GM21786 (cell line): ENCODE data around the gene NCK2.
"Not testable (repeated sequence)": the region's sequence is repeated elsewhere in the genome, so short reads cannot be mapped to it uniquely, and the experiment has no call there.

ENCODE experiments used
- ATAC-seq: cut with Tn5 transposase; IDR thresholded peaks from one replicate; pipeline ENCODE4 v1.9.1; 2021; ENCODE audit not compliant: unreplicated experiment

NCK2 gene

DNA sequence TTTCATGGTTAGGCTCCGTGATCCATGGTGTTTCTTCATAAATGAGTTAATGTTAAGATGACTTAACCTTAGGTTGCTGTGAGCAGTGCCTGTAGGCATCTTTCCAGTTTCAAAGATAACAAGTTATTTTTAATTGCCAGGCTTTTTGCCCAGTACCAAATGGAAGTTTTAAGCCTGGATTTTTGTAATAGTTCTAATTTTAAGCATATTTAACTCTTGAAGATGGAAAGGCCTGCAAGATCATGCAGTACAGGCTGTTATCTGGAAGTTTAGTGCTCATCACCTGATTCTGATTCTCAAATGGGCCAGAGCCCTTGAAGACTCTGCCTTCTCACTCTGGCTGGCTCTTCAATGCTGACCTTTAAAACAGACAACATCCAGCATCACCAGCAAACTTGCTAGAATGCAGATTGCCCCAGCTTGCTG is 141.3 kb downstream of the NCK2 start:
- ATAC-seq: no peak

DNA sequence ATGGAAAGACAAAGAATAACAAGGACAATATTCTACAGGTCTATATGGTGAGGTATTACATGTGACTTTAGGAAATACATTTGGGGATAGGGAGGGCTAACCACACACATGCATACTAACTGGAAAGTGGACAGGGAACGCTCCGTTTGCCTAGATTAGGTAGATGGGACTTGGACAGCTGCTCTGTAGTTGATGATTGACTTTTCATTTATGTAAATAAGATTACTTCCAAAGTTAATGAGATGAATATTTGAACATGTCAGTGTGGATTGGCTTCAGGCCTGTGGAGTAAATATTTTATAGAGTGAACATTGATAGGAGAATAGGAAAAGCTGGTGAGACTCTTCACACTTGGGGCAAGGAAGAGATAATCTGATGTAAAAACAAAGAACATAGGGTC is 142.0 kb downstream of the NCK2 start:
- ATAC-seq: no peak

DNA sequence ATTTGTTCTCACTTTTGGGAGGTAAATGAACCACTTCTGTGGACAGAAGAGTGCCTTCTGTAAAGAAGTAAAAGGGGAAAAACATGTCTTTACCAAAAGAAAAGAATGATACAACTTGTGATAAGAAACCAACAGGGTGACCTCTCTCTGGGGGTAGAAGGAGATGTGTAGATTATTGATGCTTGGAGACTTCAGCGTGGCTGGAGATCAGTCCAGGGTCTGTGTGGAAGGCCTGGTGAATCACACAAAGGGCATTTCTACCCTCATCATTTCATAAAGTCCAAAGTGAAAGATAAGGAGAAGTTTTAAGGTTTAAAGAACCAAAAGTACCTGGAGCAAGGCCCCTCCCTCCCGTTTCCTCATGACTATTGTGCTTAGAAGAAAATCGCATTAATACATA is 142.5 kb downstream of the NCK2 start:
- no peak for ATAC-seq

DNA sequence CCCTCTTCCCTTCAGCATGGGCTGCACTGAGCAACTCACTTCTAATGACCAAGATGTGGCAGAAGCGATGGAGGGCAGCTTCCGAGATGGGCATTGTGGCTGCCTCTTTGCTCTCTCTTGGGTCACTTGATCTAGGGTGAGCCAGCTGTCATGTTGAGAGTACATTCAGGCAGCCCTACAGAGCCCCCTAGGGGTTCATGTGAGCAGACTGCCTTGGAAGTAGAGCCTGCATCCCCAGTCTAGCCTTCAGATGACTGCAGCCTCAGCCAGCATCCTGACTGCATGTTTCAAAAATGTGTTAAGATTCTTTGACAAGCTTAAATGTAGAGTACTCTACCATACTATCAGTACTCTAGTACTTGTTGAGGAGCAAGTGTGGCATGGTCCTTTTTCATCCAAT is 143.9 kb downstream of the NCK2 start:
- ATAC-seq: no peak

DNA sequence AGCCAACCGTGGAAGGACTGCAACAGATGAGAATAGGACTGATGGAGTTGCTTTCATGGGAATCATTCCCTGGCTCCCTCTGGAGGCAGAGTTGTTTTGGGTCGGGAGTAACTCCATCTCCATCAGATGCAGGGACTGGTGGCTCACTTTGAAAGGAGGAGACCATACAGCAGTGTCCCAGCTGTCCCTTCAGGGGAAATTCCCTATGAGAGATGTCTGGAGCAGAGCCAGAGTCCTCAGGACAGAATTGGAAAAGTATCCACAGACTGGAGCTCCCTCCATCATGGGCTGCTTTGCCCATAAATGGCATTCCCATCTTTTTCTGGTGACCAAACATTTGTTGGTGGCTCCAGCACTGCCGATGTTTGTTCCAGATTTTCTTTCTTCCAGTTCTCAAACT is 144.3 kb downstream of the NCK2 start:
- no peak for ATAC-seq

DNA sequence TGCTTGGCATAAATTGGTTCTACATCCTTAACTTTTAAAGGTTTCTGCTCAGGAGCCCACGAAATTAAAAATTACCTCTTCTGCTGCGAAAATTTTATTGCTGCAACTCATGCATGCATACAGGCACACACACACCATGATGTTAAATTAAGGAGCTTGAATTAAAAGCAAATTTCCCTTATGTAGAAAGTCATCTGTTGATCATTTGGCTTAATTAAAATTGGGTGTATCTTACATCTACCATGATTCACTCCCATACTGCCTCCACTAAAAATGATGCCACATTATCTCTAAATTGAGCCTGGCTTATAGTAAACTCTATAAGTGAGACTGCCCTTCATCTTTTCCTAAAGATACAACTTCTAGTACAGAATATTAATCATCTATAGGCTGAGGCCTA is 145.4 kb downstream of the NCK2 start:
- ATAC-seq: no peak

DNA sequence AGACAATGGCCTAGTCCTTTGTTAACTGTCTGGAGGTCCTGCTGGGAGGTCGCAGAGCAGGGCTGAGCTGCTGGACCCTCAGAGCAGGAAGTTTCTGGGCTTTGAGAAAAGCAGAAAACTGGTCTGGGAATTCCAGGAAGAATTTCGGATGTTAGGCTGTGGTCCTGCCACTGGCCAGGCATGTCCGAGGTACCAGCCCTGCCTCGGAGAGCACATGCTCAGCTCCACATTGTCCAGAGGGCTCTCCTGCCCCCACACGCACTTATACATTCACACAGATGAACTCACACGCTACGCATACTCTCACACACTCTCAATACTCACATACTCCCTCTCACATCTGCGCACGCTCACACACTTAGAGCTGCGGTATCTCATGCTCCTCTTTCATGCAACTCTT is 146.1 kb downstream of the NCK2 start:
- ATAC-seq: no peak

DNA sequence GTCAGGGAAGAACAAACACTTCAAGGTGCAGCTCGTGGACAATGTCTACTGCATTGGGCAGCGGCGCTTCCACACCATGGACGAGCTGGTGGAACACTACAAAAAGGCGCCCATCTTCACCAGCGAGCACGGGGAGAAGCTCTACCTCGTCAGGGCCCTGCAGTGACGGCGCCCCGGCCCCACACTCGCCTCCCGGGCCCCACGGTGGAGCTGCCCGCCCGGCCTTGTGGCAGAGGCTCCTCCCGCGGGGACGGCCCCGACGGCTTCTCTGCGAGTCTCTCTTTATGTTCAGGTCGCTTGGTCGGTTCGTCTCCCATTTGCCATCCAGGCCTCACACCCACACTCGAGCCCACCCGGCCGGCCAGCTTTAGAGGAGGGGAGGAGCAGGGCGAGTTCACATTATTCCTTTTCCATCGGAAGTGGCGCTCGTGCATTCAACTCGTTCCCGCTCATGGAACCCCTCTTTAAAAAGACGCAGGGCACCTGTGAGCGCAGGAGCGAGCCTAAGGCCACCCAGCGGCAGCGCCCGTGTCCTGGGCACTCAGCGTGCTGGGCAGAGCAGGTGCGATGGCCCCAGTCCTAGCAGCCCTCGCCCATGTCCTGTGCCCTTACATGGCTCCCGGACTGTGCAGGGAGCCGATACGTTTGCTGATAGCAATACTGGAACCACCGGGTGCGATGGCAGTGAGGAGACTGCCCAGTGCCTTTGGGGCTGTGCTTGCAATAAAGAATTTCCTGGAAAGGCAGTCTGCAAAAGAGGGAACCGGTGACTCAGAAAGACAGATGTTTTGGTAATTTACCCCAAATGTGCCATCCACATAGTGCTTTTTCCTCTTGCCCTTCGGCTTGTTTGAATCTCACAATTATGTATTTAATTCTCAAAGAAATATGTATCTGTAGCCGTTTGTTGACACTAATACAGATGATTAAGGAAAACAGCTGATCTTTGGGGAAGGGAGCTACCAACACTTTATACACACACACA is 148.6 kb downstream of the NCK2 start:
- no peak for ATAC-seq

DNA sequence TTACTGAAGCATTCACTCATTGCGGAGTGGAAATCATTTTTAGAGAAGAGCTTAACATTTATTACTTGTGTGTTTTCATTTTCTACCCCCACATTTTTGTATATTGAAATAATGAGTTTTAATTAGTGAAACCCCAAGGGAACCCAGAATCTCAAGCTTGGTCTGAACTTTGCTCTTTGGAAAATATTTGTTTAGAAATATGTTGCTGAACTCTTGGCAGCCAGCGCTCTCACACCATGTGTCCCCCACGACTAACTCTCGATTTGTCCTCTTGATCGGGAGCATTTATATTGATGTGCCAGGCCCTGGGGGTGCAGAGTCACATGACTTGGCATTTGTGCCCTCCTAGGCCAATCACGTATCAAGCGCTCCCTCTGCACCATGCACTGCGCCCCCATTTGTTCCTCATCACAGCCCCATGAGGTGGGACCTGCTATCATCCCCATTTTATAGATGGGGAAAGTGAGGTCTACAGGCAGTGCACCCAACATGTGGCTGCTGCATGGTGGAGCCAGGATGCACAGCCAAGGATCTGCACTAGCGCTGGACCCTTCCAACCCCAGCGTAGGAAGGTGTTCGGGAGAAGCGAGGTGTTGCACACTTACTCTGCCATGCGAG is 149.7 kb downstream of the NCK2 start:
- no peak for ATAC-seq

DNA sequence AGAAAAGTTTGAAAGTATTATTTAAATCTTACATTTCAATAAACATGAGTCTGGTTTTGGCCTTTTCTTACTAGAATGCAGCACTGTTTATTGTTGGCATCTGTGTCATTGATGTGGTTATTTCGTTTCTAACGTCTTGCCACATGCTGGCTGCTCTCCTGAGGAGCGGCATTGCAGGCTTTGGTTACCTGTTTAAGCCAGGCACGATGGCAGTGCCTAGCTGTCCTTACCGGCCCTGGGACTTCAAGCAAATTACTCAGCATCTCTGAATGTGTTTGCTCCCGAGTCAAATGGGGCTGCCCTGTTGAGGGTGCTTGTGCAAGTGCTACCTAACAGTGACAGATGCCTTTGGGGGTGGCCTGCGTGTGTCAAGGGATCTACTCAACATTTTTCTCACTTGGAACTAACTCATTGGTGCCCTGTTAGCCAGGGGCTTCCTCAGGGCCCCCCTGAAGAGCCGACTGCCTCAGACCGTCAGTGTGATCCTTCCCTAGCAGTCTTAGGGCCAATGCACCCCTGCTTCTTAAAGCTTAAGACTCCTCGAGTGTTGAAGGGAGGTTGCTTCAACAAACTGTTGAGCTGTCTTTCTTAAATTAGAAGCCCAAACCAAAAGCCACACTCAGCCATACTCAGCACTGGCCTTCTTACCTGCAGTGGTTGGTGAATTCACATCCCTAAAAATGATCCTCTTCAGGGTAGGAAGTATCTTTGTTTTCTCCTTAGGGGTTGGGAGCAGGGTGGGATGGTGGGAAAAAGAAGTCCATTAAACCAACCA is 151.5 kb downstream of the NCK2 start:
- ATAC-seq: no peak

DNA sequence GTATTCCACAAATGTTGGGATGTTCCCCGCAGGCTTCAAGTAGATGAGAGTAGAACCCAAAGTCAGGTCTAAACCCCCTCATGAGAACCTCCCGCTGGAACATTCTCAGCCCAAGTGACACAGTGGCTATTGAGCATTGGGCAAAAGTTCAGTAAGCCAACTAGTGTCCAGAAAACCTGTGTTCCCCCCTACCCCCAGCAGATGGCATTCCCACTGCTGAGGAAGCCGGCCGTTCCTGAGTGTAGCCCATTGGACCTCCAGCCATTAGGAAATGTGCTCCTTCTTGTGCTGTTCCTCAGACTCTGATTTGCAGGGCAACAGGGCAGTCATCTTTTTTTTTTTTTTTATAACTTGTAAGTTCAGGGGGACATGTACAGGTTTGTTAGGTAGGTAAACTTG is 152.1 kb downstream of the NCK2 start:
- no peak for ATAC-seq

DNA sequence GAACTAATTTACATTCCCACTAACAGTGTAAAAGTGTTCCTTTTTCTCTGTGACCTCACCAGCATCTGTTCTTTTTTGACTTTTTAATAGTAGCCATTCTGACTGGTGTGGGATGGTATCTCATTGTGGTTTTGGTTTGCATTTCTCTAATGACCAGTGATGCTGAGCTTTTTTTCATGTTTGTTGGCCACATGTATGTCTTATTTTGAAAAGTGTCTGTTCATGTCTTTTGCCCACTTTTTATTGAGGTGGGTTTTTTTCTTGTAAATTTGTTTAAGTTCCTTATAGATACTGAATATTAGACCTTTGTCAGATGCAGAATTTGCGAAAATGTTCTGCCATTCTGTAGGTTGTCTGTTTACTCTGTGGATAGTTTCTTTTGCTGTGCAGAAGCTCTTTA is 153.0 kb downstream of the NCK2 start:
- not testable (repeated sequence) for ATAC-seq

DNA sequence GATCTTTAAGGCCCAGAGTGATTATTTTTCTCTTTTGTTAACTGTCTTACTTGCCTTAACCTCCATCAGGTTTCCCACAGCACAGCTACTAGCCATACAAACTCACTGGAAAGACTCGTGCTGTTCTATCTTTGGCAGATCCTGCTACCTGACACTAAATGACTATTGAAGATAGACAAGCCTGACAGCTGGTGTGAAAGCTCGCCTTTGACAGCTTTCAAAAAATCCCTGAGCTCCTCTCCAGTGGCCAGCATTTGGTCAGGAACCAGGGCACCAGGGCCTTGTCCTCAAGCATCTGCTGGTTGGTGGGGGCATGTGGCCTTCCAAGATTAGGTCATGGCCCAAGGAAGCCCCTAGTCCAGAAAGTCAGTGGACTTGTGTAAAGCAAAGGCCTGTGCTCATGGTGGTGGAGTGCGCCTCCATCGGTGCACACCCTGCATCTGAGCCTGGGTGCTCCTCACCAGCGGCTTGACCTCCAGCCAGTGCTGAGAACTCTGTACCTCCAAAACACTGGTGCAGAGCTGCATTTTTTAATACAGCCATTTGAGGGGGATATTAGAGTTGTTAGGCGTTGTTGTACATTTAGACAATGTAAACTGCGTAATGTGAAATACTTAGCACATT is 158.5 kb downstream of the NCK2 start:
- ATAC-seq: no peak

DNA sequence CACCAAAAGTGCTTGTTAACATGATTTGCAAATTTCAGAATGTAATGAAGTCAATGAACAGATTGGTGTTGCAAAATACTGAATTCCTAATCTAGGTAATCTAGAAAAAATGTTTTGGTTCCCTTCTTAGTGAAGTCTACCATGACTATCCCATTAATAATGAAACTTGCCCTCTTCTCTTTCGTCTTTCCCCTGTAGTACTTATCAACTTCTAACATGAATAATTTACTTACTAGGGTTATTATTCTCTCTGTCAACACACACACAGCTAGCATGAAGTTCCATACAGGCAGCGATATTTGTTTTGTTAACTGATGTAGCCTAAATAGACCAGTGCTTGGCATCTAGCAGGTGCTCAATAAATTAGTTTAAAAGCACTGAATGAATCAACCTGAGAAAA is 160.2 kb downstream of the NCK2 start:
- ATAC-seq: peak; percentile 98

DNA sequence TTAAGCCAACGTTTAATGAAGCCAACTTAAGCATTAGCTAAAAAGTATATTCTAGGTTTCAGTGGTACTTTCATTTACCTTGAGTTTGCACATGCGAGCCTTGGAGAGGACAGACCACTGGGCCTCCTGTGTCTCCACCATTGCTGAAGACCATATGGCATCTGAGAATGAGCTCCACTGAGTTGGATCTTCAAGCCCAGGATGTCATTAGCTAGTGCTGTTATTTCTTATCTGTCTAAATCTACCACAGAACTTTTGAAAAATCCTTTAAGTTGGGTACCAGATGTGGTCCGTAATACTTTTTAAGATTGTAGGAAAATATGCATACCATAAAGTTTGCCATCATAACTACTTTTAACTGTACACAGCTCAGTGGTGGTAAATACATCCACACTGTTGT is 161.8 kb downstream of the NCK2 start:
- ATAC-seq: no peak

DNA sequence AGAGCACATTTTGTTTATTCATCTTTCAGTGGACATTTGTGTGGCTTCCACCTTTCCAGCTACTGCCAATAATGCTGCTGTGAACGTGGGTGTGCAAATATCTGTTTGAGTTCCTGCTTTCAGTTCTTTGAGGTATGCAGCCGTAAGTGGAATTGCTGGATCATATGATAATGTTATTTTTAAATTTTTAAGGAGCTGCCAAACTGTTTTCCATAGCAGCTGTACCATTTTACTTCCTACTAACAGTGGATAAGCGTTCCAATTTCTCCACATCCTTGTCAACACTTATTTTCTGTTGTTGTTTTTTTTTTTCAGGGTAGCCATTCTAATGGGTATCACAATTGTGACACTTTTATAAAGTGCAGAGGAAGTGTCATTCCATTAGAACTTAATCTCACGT is 162.5 kb downstream of the NCK2 start:
- no peak for ATAC-seq

DNA sequence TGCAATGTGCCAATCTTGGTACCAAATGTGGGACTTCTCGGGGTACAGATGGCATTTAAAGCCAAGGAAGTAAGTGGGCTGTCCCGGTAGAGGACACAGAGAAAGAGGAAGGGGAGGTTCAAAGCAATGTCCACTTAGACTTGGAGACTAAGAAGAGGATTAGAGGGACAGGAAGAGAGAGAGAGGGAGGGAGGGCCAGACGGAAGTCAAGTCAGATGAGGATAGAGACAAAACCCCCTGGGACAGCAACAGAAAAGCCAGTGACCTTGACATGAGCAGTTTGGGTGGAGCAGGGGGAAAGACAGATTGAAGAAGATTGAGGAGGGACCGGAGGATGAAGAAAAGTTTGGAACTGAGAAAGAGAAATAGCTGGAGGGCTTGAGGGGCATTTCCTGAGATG is 164.5 kb downstream of the NCK2 start:
- no peak for ATAC-seq

DNA sequence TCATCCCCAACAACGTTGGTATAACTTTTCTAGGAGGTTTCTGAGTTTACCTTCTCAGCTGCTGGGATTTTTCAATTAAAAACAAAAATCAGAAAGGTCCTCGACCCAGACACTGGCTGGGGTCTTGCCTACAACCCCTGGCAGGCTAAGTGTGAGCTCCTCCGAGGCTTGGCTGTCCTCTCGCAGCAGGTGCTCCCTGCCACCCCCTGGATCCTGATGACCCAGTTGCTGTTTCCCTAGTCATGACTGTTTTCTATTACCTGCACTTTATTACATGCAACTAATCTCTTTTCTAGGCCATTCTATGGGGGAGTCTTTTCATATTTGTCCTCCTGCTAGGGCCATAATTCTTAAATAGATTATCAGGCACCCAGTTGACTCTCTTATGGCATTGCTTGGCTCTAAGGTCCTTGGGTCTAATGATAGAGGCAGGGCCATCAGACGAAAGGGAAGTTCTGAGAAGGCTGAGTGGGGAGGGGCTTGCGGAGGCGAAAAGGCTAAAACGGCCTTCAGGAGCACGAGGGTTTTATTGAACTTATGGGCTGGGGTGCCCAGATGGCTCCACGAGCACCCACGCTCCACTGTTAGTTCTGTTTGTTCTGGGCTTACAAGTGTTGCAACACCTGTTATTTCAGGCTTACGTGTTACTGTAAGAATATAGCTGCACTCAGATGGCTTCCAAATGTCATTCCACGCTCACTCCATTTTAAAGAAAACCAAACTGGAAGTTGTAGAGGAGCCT is 166.0 kb downstream of the NCK2 start:
- no peak for ATAC-seq

DNA sequence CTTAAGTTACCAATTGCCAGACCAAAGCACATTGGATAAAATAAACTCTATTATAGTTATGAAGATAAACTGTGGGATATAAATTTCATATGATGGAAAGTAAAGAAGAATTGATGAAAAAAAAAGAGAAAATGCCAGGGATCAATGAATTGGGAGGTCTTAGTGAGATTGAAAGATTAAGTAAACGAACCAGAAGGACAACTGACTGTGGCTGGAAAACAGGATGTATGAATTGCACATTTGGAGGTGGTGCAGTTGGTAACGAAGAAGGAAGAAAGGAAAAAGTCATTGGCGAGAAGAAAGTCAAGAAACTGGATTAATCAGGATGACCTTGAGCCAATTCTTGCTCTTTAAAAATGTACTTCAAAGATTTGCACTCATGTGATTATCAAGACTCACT is 166.7 kb downstream of the NCK2 start:
- ATAC-seq: no peak

DNA sequence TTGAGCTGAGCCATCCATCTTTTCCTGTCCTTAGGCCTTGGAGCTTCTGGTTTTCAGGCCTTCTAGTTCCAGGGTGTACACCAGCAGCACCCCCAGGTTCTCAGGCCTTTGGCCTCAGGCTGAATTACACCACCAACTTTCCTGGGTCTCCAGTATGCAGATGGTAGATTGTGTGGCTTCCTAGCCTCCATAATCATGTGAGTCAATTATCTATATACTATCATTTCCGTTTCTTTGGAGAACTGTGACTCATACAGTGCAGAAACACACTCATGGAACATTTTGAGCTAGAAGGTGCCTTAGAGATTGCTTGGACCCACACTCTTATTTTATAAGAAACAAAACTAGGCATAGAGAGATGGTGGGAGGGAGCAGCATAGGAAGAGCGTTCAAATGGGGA is 167.4 kb downstream of the NCK2 start:
- no peak for ATAC-seq
